ENCODE measurements around the gene ARHGEF4.

ARHGEF4 gene, protein sequence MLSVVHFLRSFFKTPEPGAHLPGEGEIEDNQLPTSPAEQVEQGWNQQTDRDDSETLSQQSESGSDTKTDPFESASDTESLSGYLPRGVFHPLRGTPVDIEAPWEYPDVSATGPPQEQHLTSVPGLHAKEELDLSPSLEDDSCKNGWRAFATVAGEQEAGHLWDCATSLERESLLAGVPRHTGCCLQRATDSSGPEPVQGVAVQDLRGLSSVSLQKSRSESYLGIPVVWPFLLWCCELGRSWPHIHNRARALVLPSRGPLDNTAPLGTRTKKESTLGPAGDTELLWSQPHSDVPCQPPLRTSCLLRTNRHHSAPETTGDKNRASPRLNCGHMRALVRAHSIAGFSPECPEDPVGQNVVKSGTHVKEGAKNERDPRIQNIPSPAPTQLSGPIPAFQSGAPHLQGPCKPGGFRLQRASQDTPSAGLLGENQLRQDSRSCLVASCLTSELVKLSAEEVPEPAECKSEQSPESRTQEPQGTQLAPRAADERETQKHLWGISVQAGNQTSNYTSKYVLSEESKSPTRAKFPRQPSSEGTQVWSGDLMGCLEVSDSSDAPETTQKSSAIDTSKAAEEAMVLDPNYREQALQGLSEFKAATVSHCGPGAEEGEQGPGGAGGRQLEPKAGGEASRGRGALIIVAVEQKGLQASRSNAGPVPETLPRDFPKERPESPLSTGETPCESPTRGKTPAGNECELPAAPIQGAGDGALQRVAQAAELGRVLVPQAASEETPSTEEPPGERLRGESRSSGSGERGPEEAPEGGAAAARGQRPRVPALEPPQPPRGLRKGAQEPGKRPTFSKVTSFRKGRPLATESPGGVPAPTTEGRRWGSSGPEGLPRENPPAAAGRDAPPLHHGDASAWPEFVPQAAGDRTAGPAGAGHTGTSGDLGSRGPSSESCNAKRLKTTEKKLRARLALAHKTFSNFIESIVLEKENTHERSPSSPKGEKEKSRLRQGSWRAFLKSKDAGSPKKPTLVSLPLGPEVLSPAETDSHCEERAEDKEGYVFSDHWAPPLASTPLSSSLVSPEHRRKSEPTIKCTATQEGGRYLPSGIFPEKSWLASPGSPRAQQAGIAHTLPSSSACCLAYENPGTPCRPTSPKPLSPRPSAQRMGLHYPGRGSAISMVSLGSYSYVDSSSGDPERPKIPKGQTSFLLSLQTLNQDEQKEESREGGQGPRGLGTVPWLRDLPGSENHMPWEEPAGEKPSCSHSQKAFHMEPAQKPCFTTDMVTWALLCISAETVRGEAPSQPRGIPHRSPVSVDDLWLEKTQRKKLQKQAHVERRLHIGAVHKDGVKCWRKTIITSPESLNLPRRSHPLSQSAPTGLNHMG (N-terminal part only)

DNA sequence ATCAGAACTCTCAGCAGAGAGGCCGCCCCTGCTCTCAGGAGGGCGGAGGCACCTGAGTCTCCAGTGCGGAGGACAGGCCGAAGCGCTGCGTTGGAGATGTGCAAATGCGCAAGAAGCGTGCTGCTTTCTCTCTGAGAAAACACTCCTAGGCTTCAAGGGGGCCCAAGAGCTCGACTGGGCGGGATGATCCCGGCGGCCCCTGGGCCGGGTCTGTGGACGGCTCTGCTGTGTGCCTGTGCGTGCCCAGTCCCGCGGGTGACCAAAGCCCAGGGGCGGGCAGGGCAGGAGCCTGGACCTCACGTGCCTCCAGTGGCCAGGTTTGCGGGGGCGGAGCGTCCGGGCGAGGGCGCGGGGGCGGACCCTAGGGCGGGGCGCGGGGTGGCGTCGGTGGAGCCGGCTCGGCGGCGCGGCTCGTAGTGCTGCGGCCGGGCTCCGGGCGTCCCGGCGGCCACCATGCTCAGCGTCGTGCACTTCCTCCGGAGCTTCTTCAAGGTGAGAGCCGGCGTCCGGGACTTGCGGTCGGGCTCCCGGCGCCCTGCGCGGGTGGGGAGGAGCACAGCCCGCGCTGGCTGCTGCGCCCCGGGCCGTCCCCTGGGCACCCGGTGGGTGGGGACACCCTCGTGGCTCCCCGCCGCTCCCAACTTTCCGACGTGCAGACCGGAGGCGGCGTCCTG, at the start of gene ARHGEF4:
ARHGEF4 (plus strand) TSS at position 414 of the 674 bp plus-strand sequence; CDS start at position 454, 40 bp downstream.
- DNase-seq, result peak; percentile 8

GRCh38 chr2:130787841-130788240, 48.9 kb upstream of the ARHGEF4 start:
- DNase-seq, result no peak

DNA sequence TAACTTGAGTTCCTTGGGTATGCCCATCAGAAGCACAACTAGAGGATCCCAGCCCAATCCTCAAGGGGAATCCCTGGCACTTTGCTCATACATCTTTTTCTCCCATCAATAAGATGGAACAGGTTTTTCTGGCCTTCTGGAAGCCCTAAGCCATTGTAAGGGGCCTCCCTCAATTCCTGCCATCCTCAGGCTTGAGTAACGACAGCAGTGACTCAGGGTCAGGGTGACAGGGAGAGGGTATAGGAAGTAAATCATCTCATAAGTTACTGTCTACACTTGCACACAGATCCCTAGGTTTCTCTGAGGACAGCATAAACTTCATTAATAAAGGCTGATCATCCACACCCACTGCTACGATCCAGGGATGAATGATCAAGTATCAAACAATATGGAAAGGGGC, 46.4 kb upstream of the ARHGEF4 start:
- no peak for DNase-seq

DNA sequence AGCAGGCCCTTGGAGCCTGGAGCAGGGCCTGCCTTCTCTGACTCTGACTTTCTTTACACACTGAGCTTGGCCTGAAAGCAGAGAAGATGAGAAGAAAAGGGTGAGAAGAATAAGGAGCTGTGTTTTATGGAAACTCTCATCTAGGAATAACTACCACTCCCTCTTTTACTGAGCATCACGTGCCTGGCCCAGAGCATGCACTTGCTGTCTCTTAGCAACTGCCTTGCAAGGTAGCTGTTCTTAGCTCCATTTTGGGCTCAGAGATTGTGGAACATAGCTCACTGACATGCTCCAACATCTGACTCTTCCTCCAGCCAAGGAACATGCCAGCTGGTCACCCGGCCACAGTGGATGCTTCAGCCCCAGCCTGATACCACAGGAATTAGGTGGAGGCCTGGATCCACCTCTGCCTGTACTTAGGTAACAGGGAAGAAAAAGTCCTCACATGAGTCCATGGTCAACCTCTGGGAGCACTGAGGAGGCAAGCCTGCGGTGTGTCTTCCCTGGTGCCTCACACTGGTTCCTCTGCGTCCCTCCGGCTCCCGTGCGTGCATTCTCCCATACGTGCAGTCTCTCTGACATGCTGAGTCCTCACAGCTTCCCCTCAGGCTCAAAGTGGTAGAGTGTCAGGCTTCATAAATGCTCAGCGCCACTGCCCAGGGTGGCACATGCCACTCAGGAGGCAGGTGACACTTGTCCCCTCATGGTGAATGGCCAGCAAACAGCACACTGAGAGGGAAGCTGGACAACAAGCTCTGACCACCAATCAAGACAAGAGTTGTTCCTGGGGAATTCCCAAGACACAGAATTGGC, 45.7 kb upstream of the ARHGEF4 start:
- DNase-seq, result no peak

DNA sequence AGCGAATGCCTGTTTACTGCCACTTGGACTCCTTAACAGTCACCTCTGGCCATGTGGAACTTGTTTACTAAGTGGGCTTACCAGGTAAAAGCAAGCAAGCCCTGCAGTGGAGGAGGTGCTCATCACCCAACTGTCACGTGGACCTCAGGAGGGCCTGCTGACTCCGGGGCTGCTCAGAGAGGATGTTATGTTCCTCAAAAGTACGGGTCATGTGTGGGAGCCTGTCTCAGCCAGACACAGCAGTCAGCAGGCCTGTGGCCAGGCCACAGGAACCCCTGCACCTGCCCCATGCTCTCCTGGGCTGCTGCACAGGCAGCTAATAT, 45.1 kb upstream of the ARHGEF4 start:
- no peak for DNase-seq

GRCh38 chr2:130795431-130795830, 41.3 kb upstream of the ARHGEF4 start:
- DNase-seq, result no peak

- DNase-seq, result peak; percentile 8
Measured at GRCh38 chr2:130796290-130796689, 40.4 kb upstream of the ARHGEF4 start.

- DNase-seq, result peak; percentile 90
Measured at GRCh38 chr2:130797493-130798435, 39.0 kb upstream of the ARHGEF4 start.

DNA sequence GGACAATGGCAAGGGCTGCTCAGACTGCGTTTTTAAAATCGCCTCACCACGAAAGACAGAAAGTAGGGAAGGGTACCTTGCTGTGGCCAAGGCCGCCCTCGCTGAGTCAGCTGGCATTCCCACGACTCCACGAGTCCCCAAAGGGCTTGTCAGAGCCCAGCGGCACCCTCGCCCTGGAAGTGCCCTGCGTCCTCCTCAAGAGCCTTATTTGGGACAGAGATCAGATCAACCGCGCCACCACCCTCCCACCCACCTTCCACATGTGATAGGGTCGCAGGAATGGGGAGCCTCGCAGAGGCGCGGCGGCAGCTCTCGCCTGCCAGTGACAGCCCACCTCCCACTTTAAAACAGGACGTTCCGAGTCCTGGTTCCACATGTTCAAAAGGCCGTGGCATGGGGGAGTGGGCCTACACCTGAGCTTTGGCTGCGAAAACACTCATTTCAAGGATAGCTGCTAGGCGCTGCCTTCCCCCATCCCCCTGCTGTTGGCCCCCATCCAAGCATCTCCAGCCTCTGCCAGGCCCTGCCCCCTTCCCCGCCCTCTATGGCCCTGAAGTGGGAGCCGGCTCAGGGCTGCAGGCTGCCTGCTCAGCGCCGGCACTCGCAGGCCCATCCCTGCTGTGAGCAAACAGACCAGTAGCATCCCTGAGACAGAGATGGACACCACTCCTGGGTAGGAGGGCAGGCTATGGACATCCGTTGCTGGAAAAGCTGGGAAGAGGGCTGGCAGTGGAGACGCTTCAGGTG, 38.1 kb upstream of the ARHGEF4 start:
- DNase-seq, result no peak

GRCh38 chr2:130799295-130799694, 37.4 kb upstream of the ARHGEF4 start:
- no peak for DNase-seq

GRCh38 chr2:130805613-130806012, 31.1 kb upstream of the ARHGEF4 start:
- DNase-seq, result no peak

- DNase-seq, result no peak
Measured at GRCh38 chr2:130806370-130806769, 30.3 kb upstream of the ARHGEF4 start.

DNA sequence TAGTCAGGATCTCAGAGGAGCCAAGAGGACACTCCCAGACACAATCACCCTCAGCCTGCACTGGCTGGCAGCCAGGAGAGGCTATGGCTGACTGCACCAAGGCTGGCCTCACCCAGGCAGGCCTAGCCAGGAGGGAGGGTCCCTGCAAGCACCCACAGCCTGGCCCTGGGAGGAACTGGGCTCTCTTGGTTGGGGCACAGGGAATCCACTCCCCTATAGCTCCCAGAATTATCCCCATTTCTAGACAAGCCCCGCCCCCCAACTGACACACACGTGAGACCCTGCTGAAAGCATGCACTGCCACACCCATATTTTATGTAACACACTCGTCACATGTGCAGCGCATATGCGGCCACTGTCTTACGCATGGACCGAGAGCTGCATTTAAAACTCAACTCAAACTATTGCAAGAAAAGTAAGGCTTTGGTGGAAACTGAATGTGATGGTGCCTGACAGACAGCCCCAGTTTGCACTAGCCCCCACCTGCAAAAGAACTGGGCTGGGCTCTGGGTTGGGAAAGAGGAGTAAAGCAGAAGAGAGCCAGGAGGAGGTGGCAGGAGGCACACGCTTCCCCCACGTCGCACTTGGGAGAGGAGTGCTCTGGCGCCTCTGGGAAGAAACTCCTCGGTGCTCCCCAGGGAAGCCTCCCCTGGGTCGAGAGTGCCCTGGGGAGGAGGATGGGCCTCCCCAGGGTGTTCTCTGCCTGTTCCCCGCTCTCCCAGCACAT, 28.9 kb upstream of the ARHGEF4 start:
- no peak for DNase-seq

DNA sequence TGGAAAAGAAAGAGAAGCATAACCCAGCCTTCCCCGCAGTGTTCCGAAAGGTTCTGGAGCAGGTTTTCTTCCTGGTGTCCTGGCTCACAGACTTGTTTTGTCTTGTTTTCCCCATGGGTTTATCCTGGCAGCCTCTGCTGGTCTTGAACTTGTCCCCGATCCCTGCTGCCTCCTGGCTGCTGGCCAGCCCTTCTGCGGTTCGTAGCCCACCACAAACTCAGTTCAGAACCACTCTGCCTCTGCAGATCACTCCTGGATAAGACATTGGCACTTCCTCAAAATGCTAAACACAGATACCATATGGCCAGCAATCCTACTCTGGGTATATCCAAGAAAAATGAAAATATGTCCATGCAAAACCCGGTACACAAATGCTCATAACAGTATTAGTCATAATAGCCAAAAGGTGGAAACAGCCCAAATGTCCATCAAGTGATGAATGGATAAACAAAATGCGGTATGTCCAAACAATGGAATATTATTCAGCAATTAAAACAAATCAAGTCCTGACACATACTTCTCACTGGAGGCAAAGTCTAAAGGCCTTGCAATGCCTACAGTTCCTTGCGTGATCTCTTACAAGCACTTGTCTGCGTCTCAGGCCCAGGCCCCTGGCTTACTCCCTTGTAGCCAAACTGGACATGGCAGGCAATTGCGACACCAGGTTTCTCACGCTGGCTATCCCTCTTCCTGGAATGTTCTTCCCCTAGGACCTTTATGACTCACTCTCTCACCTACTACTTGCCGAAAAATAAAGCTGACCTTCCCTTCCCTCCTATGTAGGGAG, 28.0 kb upstream of the ARHGEF4 start:
- DNase-seq, result no peak

- DNase-seq, result no peak
Measured at GRCh38 chr2:130810490-130810889, 26.2 kb upstream of the ARHGEF4 start.

DNA sequence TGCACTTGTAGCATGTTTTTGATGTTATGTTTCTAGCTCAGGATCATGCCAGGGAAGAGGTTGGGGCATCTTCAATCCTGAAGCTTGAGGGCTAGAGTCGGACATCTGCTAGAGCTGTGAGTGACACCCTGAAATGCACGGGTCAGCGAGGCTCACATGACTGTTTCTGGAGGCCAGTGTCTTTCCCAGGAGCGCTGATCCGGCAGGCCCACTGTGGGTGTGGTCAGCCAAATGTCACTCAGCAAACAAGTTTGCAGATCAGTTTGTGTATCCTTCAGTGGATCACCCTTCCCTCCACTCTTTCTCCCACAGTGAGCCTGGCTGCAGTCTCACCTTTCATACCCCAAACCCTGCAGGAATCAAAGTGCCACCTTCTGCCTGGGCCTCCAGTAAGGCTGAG, 23.0 kb upstream of the ARHGEF4 start:
- DNase-seq, result no peak

DNA sequence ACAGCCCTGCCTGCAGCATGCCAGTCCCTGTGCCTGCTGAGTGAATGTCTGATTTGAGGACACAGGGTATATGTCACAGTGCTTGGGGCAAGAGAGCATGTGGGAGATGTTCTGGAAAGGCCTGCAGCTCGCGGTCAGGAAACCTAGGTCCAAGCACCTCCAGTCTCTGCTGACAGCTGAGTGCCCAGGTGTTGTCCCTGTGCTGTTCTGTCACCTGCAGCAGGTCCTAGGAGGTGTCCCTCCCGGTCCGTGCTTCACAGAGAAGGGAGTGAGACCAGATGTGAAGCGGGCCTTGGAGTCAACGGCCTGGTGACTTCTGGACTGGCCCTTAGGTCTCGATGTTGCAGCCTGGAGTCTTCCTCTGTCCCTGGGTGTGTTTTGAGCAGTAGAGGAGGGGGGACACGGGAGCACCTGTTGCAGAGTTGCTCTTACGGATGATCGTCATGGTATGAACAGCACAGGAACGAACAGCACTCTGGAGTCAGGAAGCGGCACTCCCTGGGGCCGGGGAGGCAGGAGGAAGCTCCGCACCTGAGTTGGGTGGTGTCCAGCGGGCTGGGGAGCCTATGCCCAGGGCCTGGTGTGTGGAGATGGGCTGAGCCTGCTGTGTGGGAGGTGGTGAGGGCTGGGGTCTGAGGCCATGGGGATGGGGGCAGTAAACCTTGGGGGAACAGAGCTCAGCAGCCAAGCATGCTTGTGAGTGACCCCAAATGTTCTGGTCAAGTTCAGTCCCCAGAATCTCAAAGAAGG, 21.6 kb upstream of the ARHGEF4 start:
- no peak for DNase-seq

All from CD4-positive, alpha-beta T cell treated with Interleukin-10 for 1 hour (primary cell).